ENCODE data around the gene CCL13. TPM values are rescaled to one million over a fixed set of nuclear protein-coding genes. Genes with fewer than 3 reads are reported as not detected.

The CCL13 gene
- total RNA-seq, 4 donors from 2014 or later, result 1.9 to 79.2 (median 2.9) TPM; not detected in 1

DNA sequence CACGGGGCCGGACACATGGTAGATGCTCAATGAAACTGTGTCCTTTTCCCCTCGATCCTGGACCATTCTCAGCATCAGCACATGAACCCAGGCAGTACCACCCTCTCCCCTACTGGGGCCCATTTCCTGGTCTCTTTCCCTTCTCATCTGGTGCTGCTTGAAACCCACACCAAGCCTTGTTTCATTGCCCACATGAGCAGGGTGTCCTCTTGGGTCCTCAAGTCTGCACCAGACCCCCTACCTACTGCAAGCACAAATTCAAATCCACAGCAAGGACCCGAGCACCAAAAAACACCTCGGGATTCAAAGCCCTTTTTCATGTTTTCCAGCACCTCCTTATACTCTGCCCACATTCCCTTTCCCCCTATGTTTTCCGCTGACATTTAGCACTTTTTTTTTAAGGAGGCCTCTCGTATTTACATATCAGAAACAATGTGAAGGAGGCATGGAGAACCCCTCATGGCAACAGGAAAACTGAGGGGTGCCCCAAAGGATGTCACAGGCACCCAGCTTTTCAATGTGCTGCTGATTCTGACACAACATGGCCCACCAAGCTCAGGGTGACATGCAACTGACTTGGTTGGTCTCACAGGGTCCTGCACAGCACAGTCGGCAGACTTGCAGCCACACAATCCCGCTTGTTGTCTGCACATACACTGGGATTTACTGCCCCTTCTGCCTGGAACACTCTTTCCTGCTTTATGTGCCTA, 11.4 kb downstream of the CCL13 start:
- Histone ChIP-seq H3K4me3 (no peak overlapping the region), H3K27ac (no peak overlapping the region), H3K36me3 (no peaks in the 10 kb centered on the region), H3K9me3 (no peaks in the 10 kb centered on the region), H3K4me1 (no peaks in the 10 kb centered on the region), H3K27me3 (no peaks in the 10 kb centered on the region)
- TF ChIP-seq, protein P1, sequence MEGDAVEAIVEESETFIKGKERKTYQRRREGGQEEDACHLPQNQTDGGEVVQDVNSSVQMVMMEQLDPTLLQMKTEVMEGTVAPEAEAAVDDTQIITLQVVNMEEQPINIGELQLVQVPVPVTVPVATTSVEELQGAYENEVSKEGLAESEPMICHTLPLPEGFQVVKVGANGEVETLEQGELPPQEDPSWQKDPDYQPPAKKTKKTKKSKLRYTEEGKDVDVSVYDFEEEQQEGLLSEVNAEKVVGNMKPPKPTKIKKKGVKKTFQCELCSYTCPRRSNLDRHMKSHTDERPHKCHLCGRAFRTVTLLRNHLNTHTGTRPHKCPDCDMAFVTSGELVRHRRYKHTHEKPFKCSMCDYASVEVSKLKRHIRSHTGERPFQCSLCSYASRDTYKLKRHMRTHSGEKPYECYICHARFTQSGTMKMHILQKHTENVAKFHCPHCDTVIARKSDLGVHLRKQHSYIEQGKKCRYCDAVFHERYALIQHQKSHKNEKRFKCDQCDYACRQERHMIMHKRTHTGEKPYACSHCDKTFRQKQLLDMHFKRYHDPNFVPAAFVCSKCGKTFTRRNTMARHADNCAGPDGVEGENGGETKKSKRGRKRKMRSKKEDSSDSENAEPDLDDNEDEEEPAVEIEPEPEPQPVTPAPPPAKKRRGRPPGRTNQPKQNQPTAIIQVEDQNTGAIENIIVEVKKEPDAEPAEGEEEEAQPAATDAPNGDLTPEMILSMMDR (IDR thresholded peaks at IDR 0.05), result no peak
- TF ChIP-seq POLR2A (IDR thresholded peaks at IDR 0.05), result no peak
- DNase-seq, result no peak

DNA sequence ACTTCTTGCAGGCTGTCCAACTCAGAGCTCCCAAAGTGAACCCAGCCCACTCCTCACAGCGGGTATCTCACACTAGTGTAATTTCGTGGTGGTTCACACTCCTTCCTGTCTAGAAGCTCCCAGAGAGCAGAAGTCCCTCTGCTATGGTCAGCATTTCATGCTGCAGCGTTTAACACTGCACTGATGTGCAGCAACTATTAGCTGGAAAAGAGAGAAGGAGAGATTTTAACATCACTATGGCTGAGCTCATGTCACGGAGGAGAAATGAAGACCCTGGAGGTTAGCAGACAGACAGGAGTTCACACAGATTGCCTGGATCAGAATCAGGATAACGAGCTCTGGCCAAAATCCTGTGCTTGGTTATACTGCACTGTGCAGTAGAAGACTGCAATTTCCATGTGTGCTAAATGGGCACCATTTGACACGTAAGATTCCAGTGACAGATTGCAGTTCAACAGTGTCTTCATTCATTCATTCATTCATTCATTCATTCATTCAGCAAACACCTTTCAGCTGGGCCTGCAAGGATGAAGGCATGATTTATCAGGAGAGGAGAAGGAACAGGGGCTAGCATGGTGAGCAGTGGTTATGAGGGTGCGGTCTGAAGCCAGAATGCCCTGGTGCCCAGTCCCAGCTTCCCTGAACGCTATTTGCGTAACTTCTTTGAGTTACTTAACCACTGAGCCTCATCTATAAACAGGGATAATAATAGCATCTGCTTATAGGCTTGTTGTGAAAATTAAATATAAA, 12.1 kb downstream of the CCL13 start:
- Histone ChIP-seq H3K27ac (no peak overlapping the region), H3K4me1 (no peaks in the 10 kb centered on the region), H3K4me3 (no peak overlapping the region), H3K36me3 (no peaks in the 10 kb centered on the region), H3K27me3 (no peaks in the 10 kb centered on the region), H3K9me3 (no peaks in the 10 kb centered on the region)
- TF ChIP-seq POLR2A (IDR thresholded peaks at IDR 0.05), result no peak
- TF ChIP-seq, protein P1 (IDR thresholded peaks at IDR 0.05), result no peak
- no peak for DNase-seq

DNA sequence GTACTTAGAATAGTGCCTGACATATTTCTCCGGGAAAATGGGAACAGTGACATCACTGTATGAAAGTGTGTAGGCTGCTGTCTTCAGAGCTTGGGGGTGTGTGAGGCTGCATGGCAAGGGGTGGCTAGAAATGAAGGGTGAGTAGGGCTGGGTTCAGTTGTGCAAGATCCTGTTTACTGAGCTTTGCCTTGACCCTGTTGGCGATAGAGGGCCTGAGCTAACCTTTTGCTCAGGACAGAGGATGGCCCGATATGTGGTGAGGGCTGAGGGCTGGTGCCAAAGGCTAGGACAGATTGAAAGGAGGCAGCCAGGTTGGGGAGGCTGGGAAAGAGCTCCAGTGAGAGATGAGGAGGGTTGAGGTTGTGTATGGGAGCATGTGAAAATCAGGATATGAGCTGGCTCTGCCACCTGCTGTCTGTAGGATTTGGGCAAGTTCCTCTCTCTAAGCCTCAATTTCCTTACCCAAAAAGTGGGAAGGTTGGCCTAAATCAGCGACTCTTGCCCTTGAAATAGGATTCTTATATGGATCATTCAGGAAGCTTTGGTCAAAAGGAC, 12.7 kb downstream of the CCL13 start:
- H3K36me3 ChIP-seq, result no peaks in the 10 kb centered on the region
- DNase-seq, result no peak
- no peaks in the 10 kb centered on the region for H3K27me3 ChIP-seq
- H3K27ac ChIP-seq, result no peak overlapping the region
- no peaks in the 10 kb centered on the region for H3K4me1 ChIP-seq
- no peak overlapping the region for H3K4me3 ChIP-seq
- H3K9me3 ChIP-seq, result no peaks in the 10 kb centered on the region
- TF ChIP-seq, protein P1 (IDR thresholded peaks at IDR 0.05), result no peak

DNA sequence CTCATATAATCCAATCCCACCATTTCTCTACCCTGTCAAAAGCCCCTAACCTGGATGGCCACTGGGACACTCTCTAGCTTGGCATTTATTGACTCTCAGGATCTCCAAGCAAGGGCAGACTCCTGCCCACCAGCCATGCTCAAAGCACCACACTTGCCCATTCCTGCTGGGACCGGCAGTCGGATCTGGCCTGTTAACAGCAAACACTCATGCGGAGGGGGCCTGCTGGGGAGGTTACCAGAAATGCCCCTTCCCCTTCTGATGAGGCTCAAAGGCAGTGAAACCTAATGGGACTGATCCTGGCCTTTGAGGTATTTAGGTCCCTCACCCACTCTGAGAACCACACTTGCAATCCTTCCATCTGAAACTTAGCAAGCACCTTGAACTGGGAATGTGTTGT, 13.3 kb downstream of the CCL13 start:
- no peak for DNase-seq
- Histone ChIP-seq H3K27ac (no peak overlapping the region), H3K36me3 (no peaks in the 10 kb centered on the region), H3K4me3 (no peak overlapping the region), H3K4me1 (no peaks in the 10 kb centered on the region), H3K27me3 (no peaks in the 10 kb centered on the region), H3K9me3 (no peaks in the 10 kb centered on the region)
- TF ChIP-seq POLR2A (IDR thresholded peaks at IDR 0.05), result no peak
- TF ChIP-seq, protein P1 (IDR thresholded peaks at IDR 0.05), result no peak

DNA sequence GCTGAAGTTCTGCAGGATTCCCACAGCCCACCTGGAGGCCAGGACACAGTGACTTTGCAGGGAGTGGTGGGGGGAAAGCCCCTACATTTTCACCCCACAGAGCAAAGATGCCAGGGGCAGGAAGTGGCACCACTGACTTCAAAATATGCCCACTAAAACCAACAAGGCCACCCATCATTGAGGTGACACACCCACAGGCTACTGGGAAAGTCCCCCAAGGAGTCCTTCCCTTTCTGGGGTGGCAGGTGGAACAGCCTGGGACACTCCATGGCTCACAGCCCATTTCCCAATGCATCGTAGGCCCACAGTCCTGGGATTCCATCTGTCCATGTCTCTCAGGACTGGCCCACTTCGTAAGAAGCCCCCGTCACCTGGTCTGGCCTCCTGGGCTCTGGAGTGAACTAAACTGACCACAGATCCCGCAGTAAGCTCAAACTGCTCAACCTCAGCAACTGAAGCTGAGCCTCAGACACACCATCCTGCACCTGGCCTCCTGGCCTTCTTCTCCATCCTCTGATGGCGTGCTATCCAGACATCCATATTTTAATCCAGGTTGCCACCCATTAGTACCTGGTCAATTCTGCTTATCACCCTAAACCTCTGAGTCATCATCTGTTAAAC, 14.2 kb downstream of the CCL13 start:
- H3K27me3 ChIP-seq, result no peaks in the 10 kb centered on the region

More for the DNA sequence above, 14.2 kb downstream of the CCL13 start:
- Histone ChIP-seq H3K4me1 (no peaks in the 10 kb centered on the region), H3K27ac (no peak overlapping the region), H3K36me3 (no peaks in the 10 kb centered on the region), H3K4me3 (no peak overlapping the region), H3K9me3 (no peaks in the 10 kb centered on the region)
- TF ChIP-seq, protein P1 (IDR thresholded peaks at IDR 0.05), result no peak
- TF ChIP-seq POLR2A (IDR thresholded peaks at IDR 0.05), result no peak
- no peak for DNase-seq
